Activated naive CD8-positive, alpha-beta T cell (primary cell): ENCODE measurements around the gene PPP2R5C.
"Not testable (repeated sequence)": the region's sequence is repeated elsewhere in the genome, so short reads cannot be mapped to it uniquely, and the experiment has no call there.

Experiments
- H3K27ac Mint-ChIP-seq: one replicate; pipeline ENCODE4 v1.8.0; 2021; ENCODE audit warnings: mixed read lengths
- H3K27me3 Mint-ChIP-seq: one replicate; pipeline ENCODE4 v1.8.0; 2021; ENCODE audit warnings: mixed read lengths
- H3K36me3 Mint-ChIP-seq: one replicate; pipeline ENCODE4 v1.8.0; 2021; ENCODE audit warnings: mixed read lengths
- H3K4me1 Mint-ChIP-seq: one replicate; pipeline ENCODE4 v1.8.0; 2021; ENCODE audit warnings: low read depth, mixed read lengths
- H3K4me3 Mint-ChIP-seq: one replicate; pipeline ENCODE4 v1.8.0; 2021; ENCODE audit warnings: mild to moderate bottlenecking, mixed read lengths
- H3K9me3 Mint-ChIP-seq: one replicate; pipeline ENCODE4 v1.8.0; 2021; ENCODE audit warnings: low read depth, mixed read lengths

The PPP2R5C gene

GRCh38 chr14:101780390-101780789, 18.9 kb downstream of the PPP2R5C start:
- H3K4me3 Mint-ChIP-seq = peak overlapping the region; percentile 75
- no peaks in the 10 kb centered on the region for H3K27me3 Mint-ChIP-seq
- peaks cover 32% of the 10 kb centered on the region for H3K4me1 Mint-ChIP-seq
- no peaks in the 10 kb centered on the region for H3K9me3 Mint-ChIP-seq
- peak overlapping the region; percentile 85 for H3K27ac Mint-ChIP-seq
- peaks cover 8% of the 10 kb centered on the region for H3K36me3 Mint-ChIP-seq

- H3K4me3 Mint-ChIP-seq = peak overlapping the region; percentile 75
- peak overlapping the region; percentile 85 for H3K27ac Mint-ChIP-seq
- no peaks in the 10 kb centered on the region for H3K27me3 Mint-ChIP-seq
- H3K36me3 Mint-ChIP-seq = peaks cover 10% of the 10 kb centered on the region
- H3K9me3 Mint-ChIP-seq = no peaks in the 10 kb centered on the region
- H3K4me1 Mint-ChIP-seq = peaks cover 33% of the 10 kb centered on the region
Measured at GRCh38 chr14:101780887-101781239, 19.4 kb downstream of the PPP2R5C start.

GRCh38 chr14:101781240-101782061, 19.9 kb downstream of the PPP2R5C start:
- Mint-ChIP-seq H3K27me3 (no peaks in the 10 kb centered on the region), H3K36me3 (peaks cover 10% of the 10 kb centered on the region), H3K9me3 (no peaks in the 10 kb centered on the region), H3K4me3 (peak overlapping the region; percentile 75), H3K4me1 (peaks cover 31% of the 10 kb centered on the region), H3K27ac (peak overlapping the region; percentile 70)

GRCh38 chr14:101783260-101784016, 21.9 kb downstream of the PPP2R5C start:
- peaks cover 10% of the 10 kb centered on the region for H3K36me3 Mint-ChIP-seq
- H3K27ac Mint-ChIP-seq = no peak overlapping the region
- no peaks in the 10 kb centered on the region for H3K27me3 Mint-ChIP-seq
- no peaks in the 10 kb centered on the region for H3K9me3 Mint-ChIP-seq
- peaks cover 28% of the 10 kb centered on the region for H3K4me1 Mint-ChIP-seq
- H3K4me3 Mint-ChIP-seq = peak overlapping the region; percentile 49

GRCh38 chr14:101784631-101785030, 23.1 kb downstream of the PPP2R5C start:
- peaks cover 24% of the 10 kb centered on the region for H3K4me1 Mint-ChIP-seq
- no peaks in the 10 kb centered on the region for H3K27me3 Mint-ChIP-seq
- H3K27ac Mint-ChIP-seq = no peak overlapping the region
- H3K4me3 Mint-ChIP-seq = no peak overlapping the region
- H3K36me3 Mint-ChIP-seq = peaks cover 11% of the 10 kb centered on the region
- H3K9me3 Mint-ChIP-seq = no peaks in the 10 kb centered on the region

GRCh38 chr14:101788016-101788635, 26.6 kb downstream of the PPP2R5C start:
- Mint-ChIP-seq H3K27me3 (no peaks in the 10 kb centered on the region), H3K27ac (no peak overlapping the region), H3K9me3 (no peaks in the 10 kb centered on the region), H3K36me3 (peaks cover 11% of the 10 kb centered on the region), H3K4me1 (peaks cover 36% of the 10 kb centered on the region), H3K4me3 (no peak overlapping the region)

GRCh38 chr14:101789222-101789621, 27.7 kb downstream of the PPP2R5C start:
- Mint-ChIP-seq H3K36me3 (peaks cover 13% of the 10 kb centered on the region), H3K27ac (no peak overlapping the region)

GRCh38 chr14:101790232-101790631, 28.7 kb downstream of the PPP2R5C start:
- no peaks in the 10 kb centered on the region for H3K27me3 Mint-ChIP-seq
- H3K9me3 Mint-ChIP-seq = no peaks in the 10 kb centered on the region
- no peak overlapping the region for H3K4me3 Mint-ChIP-seq
- H3K27ac Mint-ChIP-seq = peak overlapping the region; percentile 43
- peaks cover 17% of the 10 kb centered on the region for H3K36me3 Mint-ChIP-seq
- peaks cover 32% of the 10 kb centered on the region for H3K4me1 Mint-ChIP-seq

More at GRCh38 chr14:101789222-101789621, 27.7 kb downstream of the PPP2R5C start:
- Mint-ChIP-seq H3K9me3 (no peaks in the 10 kb centered on the region), H3K4me3 (no peak overlapping the region), H3K27me3 (no peaks in the 10 kb centered on the region), H3K4me1 (peaks cover 34% of the 10 kb centered on the region)

- H3K27me3 Mint-ChIP-seq = no peaks in the 10 kb centered on the region
- no peaks in the 10 kb centered on the region for H3K9me3 Mint-ChIP-seq
- H3K36me3 Mint-ChIP-seq = peaks cover 14% of the 10 kb centered on the region
- peak overlapping the region; percentile 53 for H3K4me3 Mint-ChIP-seq
- H3K4me1 Mint-ChIP-seq = peaks cover 29% of the 10 kb centered on the region
- H3K27ac Mint-ChIP-seq = peak overlapping the region; percentile 83
Measured at GRCh38 chr14:101791919-101792572, 30.5 kb downstream of the PPP2R5C start.

- Mint-ChIP-seq H3K4me1 (peaks cover 22% of the 10 kb centered on the region), H3K27ac (no peak overlapping the region), H3K4me3 (no peak overlapping the region), H3K27me3 (no peaks in the 10 kb centered on the region), H3K36me3 (peaks cover 15% of the 10 kb centered on the region), H3K9me3 (no peaks in the 10 kb centered on the region)
Measured at GRCh38 chr14:101796016-101796415, 34.5 kb downstream of the PPP2R5C start.

GRCh38 chr14:101796479-101796878, 35.0 kb downstream of the PPP2R5C start:
- Mint-ChIP-seq H3K4me3 (no peak overlapping the region), H3K36me3 (peaks cover 15% of the 10 kb centered on the region), H3K9me3 (no peaks in the 10 kb centered on the region), H3K27me3 (no peaks in the 10 kb centered on the region), H3K4me1 (peaks cover 18% of the 10 kb centered on the region), H3K27ac (no peak overlapping the region)

- Mint-ChIP-seq H3K36me3 (peaks cover 15% of the 10 kb centered on the region), H3K27me3 (no peaks in the 10 kb centered on the region), H3K4me1 (peaks cover 5% of the 10 kb centered on the region), H3K4me3 (no peak overlapping the region), H3K27ac (no peak overlapping the region), H3K9me3 (no peaks in the 10 kb centered on the region)
Measured at GRCh38 chr14:101797856-101798255, 36.3 kb downstream of the PPP2R5C start.

GRCh38 chr14:101804373-101804772, 42.9 kb downstream of the PPP2R5C start:
- not testable (repeated sequence) for H3K27ac Mint-ChIP-seq, H3K36me3 Mint-ChIP-seq, H3K9me3 Mint-ChIP-seq, H3K4me3 Mint-ChIP-seq, H3K27me3 Mint-ChIP-seq
- H3K4me1 Mint-ChIP-seq = peaks cover 10% of the 10 kb centered on the region

- peaks cover 17% of the 10 kb centered on the region for H3K4me1 Mint-ChIP-seq
- not testable (repeated sequence) for H3K27me3 Mint-ChIP-seq, H3K9me3 Mint-ChIP-seq, H3K4me3 Mint-ChIP-seq, H3K36me3 Mint-ChIP-seq, H3K27ac Mint-ChIP-seq
Measured at GRCh38 chr14:101806252-101806651, 44.7 kb downstream of the PPP2R5C start.
